ENCODE results near the gene ISCU.

The ISCU gene

DNA sequence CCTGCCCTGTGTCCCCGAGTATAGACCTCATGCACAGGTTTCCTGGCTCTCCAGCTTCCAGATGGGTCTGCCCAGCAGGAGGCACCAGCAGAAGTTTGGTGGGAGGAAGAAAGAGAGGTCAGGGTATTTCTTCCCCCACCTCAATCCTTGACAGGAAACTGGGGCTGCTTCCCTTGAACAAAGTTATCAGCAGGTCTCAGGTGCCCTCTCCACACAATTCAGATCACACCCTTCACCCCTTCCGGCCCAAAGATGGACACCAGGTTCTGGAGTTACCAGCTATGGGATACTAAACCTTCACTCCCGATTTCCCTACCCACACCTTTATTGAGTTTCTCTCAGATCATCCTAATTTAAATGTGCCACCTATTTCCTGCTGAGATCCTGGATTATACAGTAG is 2.6 kb upstream of the ISCU start:
- no peak for DNase-seq (ENCODE audit: insufficient read length, low spot score)
- no peak for FAIRE-seq
- TF ChIP-seq POLR2A (IDR thresholded peaks at IDR 0.05; ENCODE audit: low read depth, low read length) = no peak

DNA sequence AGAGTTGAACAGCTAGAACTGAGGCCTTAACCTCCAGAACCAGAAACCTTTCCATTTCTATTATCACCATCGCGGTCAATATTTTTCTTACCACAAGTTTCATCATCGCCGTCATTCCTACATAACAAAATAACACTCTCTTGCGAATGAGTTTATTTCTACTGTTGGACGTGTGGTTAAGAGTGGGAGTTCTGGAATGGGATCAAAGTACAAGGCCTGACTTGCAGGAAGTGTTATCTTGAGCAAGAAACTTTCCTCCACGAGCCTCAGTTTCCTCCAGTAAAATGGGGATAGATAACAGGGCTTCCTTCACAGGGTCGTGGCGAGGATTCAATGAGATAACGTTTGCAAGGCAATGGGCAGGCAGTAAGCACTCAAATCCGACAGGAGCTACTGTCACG is 2.1 kb upstream of the ISCU start:
- FAIRE-seq (no peak), DNase-seq (ENCODE audit: insufficient read length, low spot score) (no peak)
- TF ChIP-seq POLR2A (IDR thresholded peaks at IDR 0.05; ENCODE audit: low read depth, low read length) = no peak

DNA sequence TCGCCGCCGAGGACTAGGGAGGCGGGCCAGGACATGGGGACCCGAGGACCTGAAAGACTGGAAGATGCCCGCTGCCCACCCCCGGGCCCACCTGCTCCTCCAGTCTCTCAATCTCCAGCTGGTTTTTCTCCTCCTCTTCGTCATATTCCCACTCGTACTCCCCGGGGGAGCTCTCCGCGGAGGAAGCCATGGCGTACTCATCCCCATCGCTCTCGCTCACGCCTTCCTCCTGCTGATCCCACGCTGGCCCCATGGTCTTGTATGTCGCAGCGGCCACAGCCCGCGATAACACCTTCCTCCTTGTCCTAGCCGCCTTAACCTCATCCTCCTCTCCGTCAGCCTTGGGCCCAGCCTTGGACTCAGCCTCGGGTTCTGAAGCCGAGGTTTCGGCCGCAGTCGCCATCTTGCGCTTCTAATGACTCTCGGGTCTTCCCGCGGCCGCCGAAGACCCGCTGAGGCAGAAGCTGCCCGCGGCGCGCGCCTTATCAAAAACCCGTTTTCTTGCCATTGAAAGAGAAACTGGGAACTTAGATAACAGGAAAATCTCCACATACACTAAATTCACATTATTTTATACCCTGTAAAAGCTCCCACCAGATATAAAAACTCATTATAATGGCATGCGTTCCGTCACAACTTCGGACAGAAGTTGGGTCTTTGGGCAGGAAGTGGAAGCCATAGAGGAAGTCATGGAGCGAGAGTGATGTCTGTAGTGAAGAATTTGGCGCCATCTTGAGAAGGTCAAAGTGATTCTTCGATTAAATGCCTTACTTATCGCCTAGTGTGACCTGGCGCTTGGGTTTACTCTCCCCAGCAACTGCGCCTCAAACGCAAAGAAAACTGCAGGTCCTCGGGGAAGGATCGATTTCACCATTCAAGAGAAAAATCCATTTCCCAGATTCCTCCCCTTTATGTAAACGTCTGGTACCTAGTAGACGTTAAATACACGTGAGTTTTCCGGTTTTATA is 1.4 kb upstream of the ISCU start, which contains the start of gene SART3:
TSS of gene SART3 (minus strand) at position 422 of the 968 bp plus-strand sequence. CDS start at position 403, 19 bp downstream.
- FAIRE-seq (no peak), DNase-seq (ENCODE audit: insufficient read length, low spot score) (peak; percentile 67)
- TF ChIP-seq POLR2A (IDR thresholded peaks at IDR 0.05; ENCODE audit: low read depth, low read length) = peak; percentile 68

DNA sequence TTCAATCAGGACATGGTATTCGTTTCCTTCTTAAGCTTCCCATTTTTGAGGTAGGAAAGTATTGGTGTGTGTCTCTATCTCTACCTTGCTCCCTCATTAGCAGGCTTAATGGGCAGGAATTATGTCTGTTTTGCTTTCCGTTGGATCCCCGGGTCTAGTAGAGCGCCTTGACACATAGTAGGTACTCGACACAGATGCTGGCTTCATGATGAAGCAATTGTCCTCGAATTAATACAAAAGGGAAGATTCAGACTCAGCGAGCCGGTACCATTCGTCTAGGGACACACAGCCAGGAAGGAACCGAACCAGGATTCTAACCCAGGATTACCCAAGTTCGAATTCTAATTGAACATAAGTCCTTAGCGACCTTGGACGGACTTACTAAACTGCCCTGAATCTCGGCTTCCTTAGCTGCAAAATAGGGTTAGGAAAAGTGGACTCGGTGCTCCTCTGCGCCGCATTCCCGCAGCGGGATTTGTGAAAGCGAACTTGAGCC is 496 bp upstream of the ISCU start:
- no peak for DNase-seq (ENCODE audit: insufficient read length, low spot score)
- TF ChIP-seq POLR2A (IDR thresholded peaks at IDR 0.05; ENCODE audit: low read depth, low read length) = no peak
- FAIRE-seq = no peak

DNA sequence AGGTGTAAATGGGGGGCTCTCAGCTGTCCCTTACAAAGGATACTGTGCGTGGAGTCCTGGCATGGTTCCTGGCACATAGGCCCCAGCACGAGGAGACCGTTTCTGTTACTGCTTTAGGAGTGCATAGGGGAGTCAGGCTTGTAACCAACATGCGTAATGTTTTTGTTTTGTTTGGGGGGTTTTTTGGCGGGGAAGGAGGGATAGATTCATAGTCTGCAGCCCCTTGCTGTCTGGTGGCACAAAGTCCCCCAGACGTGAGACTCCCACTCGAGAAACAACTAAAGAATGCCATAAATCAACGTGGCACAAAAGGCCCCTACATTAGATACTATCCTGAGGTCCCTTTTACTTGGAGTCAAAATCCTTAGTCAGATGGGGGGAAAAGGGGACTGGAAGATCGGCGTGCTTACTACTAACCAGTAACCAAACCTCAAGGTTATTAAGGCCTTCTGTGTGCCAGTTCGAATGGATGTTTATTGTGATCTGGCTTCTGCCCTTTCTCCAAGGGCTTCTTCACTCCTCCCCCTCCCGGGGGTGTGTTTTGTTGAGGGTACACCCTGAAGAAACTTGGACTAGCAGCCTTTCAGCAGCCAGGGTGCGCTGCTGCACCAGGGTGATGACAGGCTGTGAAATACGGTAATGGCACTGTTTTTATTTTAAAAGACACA is 874 bp downstream of the ISCU start:
- no peak for TF ChIP-seq POLR2A (IDR thresholded peaks at IDR 0.05; ENCODE audit: low read depth, low read length)
- DNase-seq (ENCODE audit: insufficient read length, low spot score) (peak; percentile 79), FAIRE-seq (peak; percentile 83)

DNA sequence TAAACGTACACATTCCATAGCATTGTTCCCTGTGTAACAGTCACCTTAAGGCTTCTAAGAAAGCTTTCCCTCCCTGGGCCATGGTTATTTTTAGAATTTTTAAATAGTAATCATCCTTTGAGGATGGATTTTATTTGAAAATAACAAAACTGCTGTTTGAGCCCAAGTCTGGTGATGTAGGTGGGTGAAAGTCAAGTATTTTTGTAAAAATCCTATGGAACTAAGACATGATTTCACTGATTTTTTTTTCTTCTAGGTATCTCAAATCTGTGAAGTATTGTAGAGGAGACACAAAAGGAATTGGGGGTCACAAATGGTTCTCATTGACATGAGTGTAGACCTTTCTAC is 1.4 kb downstream of the ISCU start:
- no peak for TF ChIP-seq POLR2A (IDR thresholded peaks at IDR 0.05; ENCODE audit: low read depth, low read length)
- FAIRE-seq (no peak), DNase-seq (ENCODE audit: insufficient read length, low spot score) (no peak)

DNA sequence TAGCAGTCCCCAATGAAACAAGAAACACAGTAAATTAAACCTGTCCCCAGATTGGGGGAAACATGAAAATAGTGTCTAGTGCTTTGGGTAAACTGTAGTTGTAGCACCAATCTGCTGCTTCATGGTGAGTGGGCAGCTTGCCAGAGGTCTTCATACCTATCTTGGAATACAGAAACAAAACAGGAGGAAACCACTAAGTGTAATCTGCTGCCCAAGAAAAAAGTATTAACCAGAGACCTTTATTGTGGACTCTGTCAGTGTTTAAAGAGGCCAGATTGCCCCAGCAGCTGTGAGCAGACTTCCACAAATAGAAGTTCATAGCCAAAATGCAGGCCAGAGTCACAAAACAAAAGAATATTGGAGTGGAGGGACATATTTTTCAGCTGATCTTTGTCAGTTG is 2.3 kb downstream of the ISCU start:
- no peak for DNase-seq (ENCODE audit: insufficient read length, low spot score)
- no peak for TF ChIP-seq POLR2A (IDR thresholded peaks at IDR 0.05; ENCODE audit: low read depth, low read length)
- FAIRE-seq = no peak

DNA sequence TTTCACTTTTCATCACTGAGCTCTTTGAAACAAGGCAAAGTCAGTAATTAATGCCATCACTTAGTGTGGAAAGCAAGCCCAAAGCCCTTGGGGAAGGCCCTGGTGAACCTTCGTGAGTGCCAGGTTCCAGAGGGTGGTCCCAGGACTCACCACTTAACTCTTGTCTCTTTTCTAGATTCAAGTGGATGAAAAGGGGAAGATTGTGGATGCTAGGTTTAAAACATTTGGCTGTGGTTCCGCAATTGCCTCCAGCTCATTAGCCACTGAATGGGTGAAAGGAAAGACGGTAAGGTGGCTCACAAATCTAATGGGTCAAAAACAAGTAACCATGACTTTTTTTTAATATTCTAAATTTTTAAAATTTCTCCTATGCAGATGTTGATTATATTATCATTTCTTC is 2.8 kb downstream of the ISCU start:
- no peak for TF ChIP-seq POLR2A (IDR thresholded peaks at IDR 0.05; ENCODE audit: low read depth, low read length)
- FAIRE-seq = no peak
- no peak for DNase-seq (ENCODE audit: insufficient read length, low spot score)

DNA sequence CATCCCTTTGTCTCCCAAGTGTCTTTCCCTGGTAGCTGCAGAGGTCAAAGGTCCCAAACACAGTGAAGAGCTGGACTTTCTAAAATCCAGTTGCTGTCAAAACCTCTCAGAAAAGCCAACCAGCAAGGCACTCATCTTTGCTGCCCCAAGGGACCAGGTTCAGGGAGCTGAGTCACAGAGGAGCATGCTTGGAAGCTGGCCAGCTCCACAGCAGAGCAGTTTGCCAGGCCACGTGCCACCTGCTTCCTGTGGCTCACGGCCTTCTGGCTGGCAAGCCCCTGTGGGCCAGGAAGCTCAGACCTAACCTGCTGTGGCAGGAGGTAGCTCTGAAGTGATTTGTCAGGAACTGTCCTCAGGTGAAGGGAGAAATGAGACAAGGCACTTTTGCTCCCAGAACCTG is 3.6 kb downstream of the ISCU start:
- DNase-seq (ENCODE audit: insufficient read length, low spot score) (peak; percentile 69), FAIRE-seq (peak; percentile 92)
- TF ChIP-seq POLR2A (IDR thresholded peaks at IDR 0.05; ENCODE audit: low read depth, low read length) = no peak

DNA sequence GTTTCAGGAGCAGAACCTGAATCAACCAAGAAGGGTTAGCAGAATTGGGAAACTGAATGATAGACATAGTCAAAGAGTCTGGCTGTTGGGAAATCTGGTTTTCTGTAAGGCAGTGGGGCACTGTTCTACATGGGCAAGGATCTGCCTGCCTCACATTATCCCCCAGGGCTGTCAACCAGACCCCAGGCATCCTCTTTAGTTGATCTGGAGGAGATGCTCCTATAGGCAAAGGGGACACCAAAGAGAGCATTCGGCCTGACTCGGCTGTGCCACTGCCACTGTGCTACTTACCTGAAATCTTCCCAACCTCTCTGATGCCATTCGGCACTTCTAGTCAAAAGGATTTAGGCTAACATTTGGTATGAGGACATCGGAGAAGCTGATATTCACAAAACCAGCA is 4.1 kb downstream of the ISCU start:
- no peak for TF ChIP-seq POLR2A (IDR thresholded peaks at IDR 0.05; ENCODE audit: low read depth, low read length)
- FAIRE-seq (no peak), DNase-seq (ENCODE audit: insufficient read length, low spot score) (no peak)

DNA sequence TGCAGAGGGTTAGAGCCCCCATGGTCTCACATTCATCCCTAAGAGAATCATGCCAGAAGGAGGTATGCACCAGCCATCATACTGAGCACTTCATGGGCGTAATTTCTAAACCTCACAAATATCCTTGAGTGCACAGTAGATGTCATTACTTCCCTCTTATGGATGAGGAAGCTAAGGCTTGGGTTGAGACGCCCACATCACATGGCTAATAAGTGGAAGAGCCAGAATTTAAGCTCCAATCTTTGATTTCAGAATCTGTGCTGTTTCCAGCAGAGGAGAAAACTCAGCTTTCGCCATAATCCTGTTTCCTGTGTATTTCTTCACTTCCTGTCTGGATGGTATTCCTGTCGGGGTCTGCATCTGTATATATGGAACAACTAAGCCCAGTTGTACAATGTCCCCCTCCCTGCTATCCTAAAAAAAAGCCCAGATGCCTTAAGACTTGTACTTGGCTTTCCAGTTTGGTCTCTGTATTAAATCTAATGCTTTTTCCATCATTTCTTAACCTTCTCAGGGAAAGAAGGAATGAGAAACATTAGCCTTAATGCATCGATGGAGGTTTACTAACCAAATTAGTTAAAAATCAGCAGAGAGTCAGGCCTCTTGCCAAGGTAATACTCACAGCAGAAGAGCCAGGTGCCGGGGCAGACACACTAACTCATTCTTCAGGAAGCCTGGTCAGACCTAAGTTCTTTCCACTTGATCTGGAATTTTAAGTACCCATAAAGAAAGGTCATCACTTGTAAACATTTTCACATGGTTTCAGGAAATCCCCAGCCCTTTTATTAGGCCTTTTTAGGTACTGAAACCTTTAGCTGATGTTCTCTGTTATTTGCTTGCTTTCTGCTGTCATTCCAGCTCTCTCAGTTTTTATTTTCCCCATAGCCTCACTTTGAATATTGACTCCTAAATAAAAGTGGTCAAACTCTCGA is 5.3 kb downstream of the ISCU start:
- DNase-seq (ENCODE audit: insufficient read length, low spot score) = no peak
- no peak for FAIRE-seq
- no peak for TF ChIP-seq POLR2A (IDR thresholded peaks at IDR 0.05; ENCODE audit: low read depth, low read length)

DNA sequence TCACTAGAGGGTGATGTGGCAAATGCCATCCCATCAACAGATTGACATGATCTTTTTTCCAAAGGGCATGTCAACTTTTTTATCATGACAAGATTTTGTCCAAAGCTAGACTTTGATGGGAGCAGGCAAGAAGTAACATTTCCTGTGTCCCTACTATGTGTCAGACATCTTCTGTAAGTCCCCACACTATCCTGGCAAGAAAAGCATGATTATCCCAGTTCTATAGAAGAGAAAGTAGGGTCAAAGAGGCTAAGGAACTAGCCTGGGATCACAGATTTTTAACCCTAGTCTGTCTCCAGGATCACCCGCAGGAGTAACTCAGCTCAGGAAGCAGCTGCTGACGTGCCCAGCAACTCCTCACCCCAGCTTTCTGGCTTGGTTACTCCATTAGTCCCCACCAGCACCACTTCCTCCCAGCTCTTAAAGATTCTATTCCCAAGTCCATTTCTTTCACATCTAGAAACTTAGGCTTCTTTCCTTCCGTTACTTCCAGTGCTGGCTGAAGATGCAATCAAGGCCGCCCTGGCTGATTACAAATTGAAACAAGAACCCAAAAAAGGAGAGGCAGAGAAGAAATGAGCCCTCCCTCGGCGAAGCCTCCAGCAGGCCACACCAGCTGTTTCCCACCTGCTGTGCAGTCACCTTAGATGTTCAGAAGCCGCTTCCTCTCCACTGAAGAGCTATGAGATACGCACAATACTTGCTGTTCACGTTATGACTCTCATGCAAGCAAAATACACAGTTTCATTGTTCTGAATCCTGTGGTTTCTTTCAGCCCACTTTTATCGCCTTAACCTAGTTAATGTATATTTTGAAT is 6.2 kb downstream of the ISCU start:
- TF ChIP-seq POLR2A (IDR thresholded peaks at IDR 0.05; ENCODE audit: low read depth, low read length) = no peak
- DNase-seq (ENCODE audit: insufficient read length, low spot score) (no peak), FAIRE-seq (no peak)
